ENCODE data around the gene PPP1R14D.

PPP1R14D gene

DNA sequence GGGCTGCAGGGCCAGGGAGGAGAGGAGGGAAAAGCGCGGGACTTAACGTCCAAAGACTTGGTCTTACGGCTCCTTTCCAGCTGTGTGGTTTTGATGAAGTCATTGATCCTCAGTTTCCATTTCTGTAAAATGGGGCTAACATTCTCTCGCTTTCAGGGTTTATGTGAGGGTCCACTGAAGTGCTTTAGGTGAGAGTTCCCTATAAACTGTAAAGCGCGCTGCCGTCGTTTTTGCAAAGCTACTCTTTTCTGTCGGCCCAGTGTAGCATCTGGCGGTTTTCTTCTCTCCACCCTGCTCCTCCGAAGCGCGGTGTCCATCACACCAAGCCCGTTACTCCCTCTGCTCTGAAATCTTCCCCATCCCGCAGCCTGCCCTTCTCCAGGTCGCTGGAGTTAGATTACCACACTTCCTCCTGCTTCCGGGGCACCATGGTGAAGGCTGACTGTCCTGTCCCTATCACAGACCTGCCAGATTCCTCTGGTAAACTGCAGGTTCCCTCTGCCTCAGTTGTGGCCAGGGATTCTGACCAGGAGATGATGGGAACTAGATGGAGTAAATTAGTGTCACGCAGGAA lies 20.5 kb downstream of the PPP1R14D start:
- Histone ChIP-seq H3K9me3 (ENCODE audit: severe bottlenecking) (no peaks in the 10 kb centered on the region), H3K4me3 (ENCODE audit: low read depth, low read length) (peak overlapping the region; percentile 100), H3K36me3 (peaks cover 3% of the 10 kb centered on the region; the same call in 1 of the 2 replicates), H3K27ac (peak overlapping the region; percentile 67), H3K27me3 (ENCODE audit: insufficient read depth, low read depth, severe bottlenecking) (no peaks in the 10 kb centered on the region)
- TF ChIP-seq CTCF (IDR thresholded peaks at IDR 0.05; ENCODE audit: low read depth, low read length), result no peak
- DNase-seq, result no peak

DNA sequence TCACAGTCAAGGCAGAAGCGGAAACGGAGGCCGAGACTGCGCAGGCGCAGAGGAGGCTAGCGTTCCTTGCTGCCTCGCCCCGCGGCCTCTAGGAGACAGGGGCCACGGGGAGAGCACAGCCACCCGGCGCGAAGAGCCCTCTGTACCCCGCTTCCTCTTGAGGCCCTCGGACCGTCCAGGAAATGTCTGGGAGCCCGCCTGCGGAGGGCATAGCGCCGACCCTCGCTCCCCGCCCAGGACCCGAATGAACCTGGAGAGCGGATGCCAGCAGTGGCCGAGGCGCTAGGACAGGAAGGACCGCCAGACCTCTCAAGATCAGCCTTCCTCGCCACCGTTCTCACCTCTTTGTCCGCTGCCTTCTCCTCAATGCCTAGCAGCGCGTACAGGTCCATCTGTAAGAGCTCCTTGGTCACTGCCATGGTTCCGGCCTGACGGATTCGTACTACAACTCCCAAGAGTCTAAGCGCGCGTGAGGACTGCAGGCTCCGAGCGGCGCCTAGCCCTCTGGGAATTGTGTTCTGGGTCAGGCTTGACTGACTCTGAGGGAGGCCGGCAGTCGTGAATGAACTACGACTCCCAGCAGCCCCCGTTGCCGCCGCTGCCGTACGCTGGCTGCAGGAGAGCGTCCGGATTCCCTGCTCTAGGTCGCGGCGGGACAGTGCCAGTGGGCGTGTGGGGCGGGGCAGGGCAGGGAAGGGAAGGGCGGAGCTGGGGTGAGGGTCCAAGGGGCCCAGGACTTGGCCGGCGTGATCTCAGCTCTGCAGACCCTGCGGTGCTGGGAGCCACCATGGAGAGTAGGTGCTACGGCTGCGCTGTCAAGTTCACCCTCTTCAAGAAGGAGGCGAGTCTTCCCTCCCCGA lies 21.2 kb downstream of the PPP1R14D start, which contains the start of the genes DNAJC17 and ZFYVE19:
Gene DNAJC17 (minus strand): TSS at position 446 of the 860 bp plus-strand sequence. CDS start 27 bp downstream, at position 419.
Gene ZFYVE19 (plus strand): TSS at position 62 of the 860 bp plus-strand sequence. CDS start 501 bp downstream, at position 563.
- 0 out of 2 replicates have a peak, but pooled peaks have one; percentile 16 for TF ChIP-seq CTCF (IDR thresholded peaks at IDR 0.05; ENCODE audit: low read depth, low read length)
- Histone ChIP-seq H3K9me3 (ENCODE audit: severe bottlenecking) (no peaks in the 10 kb centered on the region), H3K36me3 (peaks cover 3% of the 10 kb centered on the region; the same call in 1 of the 2 replicates), H3K4me3 (ENCODE audit: low read depth, low read length) (peak within 1 kb of the TSS; percentile 100), H3K27me3 (ENCODE audit: insufficient read depth, low read depth, severe bottlenecking) (no peaks in the 10 kb centered on the region), H3K27ac (peak within 1 kb of the TSS; percentile 84)
- peak; percentile 97 for DNase-seq

GRCh38 chr15:40806672-40807027 lies 21.9 kb downstream of the PPP1R14D start:
- Histone ChIP-seq H3K36me3 (peaks cover 3% of the 10 kb centered on the region; the same call in 1 of the 2 replicates), H3K27me3 (ENCODE audit: insufficient read depth, low read depth, severe bottlenecking) (no peaks in the 10 kb centered on the region), H3K27ac (peak overlapping the region; percentile 84), H3K9me3 (ENCODE audit: severe bottlenecking) (no peaks in the 10 kb centered on the region), H3K4me3 (ENCODE audit: low read depth, low read length) (peak overlapping the region; percentile 100)
- TF ChIP-seq CTCF (IDR thresholded peaks at IDR 0.05; ENCODE audit: low read depth, low read length), result no peak
- no peak for DNase-seq

DNA sequence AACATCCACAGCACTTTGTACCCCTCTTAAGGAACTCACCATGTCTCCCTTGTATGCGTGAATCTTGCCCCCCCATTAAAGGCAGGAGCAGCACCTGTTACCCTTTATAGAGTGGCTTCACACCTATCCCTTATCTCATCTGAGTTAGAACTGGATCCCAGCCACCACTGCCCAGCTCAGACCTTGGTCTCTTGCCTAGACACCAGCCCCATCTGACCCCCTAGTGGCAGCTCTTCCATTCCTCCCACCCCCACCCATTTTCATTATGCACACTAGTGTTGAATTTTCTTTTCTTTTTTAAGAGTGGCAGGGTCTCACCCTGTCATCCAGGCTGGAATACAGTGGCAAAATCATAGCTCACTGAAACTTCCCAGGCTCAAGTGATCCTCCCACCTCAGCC lies 24.8 kb downstream of the PPP1R14D start:
- Histone ChIP-seq H3K27me3 (ENCODE audit: insufficient read depth, low read depth, severe bottlenecking) (no peaks in the 10 kb centered on the region), H3K36me3 (no peaks in the 10 kb centered on the region; the same call in 1 of the 2 replicates), H3K27ac (no peak overlapping the region), H3K9me3 (ENCODE audit: severe bottlenecking) (no peaks in the 10 kb centered on the region), H3K4me3 (ENCODE audit: low read depth, low read length) (no peak overlapping the region)
- no peak for DNase-seq
- no peak for TF ChIP-seq CTCF (IDR thresholded peaks at IDR 0.05; ENCODE audit: low read depth, low read length)

GRCh38 chr15:40803076-40803475 lies 25.4 kb downstream of the PPP1R14D start:
- H3K4me3 ChIP-seq (ENCODE audit: low read depth, low read length), result no peak overlapping the region
- no peak for DNase-seq
- no peak overlapping the region for H3K27ac ChIP-seq
- no peaks in the 10 kb centered on the region for H3K27me3 ChIP-seq (ENCODE audit: insufficient read depth, low read depth, severe bottlenecking)
- no peak for TF ChIP-seq CTCF (IDR thresholded peaks at IDR 0.05; ENCODE audit: low read depth, low read length)
- no peaks in the 10 kb centered on the region for H3K9me3 ChIP-seq (ENCODE audit: severe bottlenecking)
- H3K36me3 ChIP-seq, result no peaks in the 10 kb centered on the region; the same call in 1 of the 2 replicates

Measured in WERI-Rb-1 (cell line).